Melanocyte of skin (primary cell): Measurements from ENCODE around the gene CSNK1A1. TPM values are rescaled to one million over a fixed set of nuclear protein-coding genes. Genes with fewer than 3 reads are reported as not detected.

Experiments used
- total RNA-seq, 2 donors: library from RNA; depleted of rRNA; stranded (reverse); fragments of >200 nt; gene quantifications; 2 replicates each; pipeline ENCODE4 v1.2.3, GENCODE V29; 2012

Gene CSNK1A1
- total RNA-seq: 100 to 1,000 TPM; 192 to 260 TPM

DNA sequence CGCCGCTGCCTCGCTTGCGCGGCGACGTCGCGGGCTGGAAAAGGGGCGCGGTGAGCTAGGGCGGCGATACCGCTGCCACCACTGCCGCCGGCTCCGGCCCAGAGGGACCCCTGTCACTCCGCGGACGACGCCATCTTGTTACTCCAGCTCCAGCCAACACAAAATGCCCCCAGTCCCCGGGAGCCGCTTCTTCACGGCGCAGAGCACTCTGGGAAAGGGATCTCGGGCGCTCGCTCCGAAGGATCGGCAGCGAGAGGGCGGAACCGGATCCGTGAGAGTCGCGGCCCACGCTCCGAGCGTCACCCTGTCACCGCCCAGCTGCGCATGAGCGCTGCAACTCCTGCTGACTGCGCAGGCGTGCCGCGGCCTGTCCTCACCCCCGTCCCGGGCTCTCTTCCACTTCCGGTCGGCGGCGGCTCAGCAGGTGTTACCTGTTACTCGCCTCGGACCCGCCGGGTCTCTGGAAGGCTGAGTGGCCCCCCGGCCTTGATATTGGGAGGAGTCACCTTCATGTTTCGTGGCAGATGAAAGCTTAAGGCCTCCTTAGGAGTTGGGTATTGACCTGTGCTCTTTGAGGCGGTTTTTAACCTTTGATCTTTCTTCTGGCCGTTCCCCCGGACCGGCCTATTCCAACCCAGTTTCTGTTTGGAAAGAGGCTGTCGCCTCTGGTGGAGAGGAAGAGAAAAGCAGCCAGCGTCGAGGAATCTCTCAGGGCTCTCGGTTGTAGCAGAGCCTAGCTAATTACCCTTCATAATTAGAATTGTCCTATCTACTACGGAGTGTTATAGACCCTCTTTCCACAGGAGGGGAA, at the start of gene CSNK1A1:
TSS of gene CSNK1A1 (minus strand) at position 213 of the 811 bp plus-strand sequence. CDS start 475 bp downstream, outside the sequence.

GRCh38 chr5:149581192-149581861, 30.1 kb upstream of the CSNK1A1 start, which contains the start of gene ARHGEF37:
TSS of gene ARHGEF37 (plus strand) at chr5:149581498. CDS start at chr5:149597770, 16,272 bp downstream.

Other genes with a start within 250 kb of the CSNK1A1 start
- 10 to 100 TPM; 11.0 to 25.0 TPM for gene GRPEL2, start 205.9 kb downstream of the CSNK1A1 start, total RNA-seq
- 1 to 10 TPM; 9.6 to 10.0 TPM for gene PCYOX1L, start 193.4 kb downstream of the CSNK1A1 start, total RNA-seq
- gene IL17B, start 172.1 kb downstream of the CSNK1A1 start, total RNA-seq: not detected
- 1 to 10 TPM; 2.0 to 8.3 TPM for gene ARHGEF37, start 30.1 kb upstream of the CSNK1A1 start, total RNA-seq
- 1 to 10 TPM; 4.1 to 8.0 TPM for gene PPARGC1B, start 178.9 kb upstream of the CSNK1A1 start, total RNA-seq